ENCODE measurements around the gene THSD4. TPM values are rescaled to one million over a fixed set of nuclear protein-coding genes. Genes with fewer than 3 reads are reported as not detected.

Gene THSD4
- total RNA-seq, 4 donors from 2014 or later: 23.0 to 68.5 (median 48.6) TPM

GRCh38 chr15:71687902-71688508, 572.7 kb downstream of the THSD4 start:
- H3K9me3 ChIP-seq: no peaks in the 10 kb centered on the region
- 87 to 94% methylated on average over 2 of the region's 2 CpGs for WGBS, 2 donors
- intact Hi-C loops (cut with DNase I): no loop called here
- peaks cover 14 to 16% of the 10 kb centered on the region in 2 donors for H3K4me1 ChIP-seq
- no peak for DNase-seq
- TF ChIP-seq CTCF (IDR thresholded peaks at IDR 0.05) (no peak), POLR2A (IDR thresholded peaks at IDR 0.05) (no peak)
- H3K27ac ChIP-seq: no peak overlapping the region
- H3K4me3 ChIP-seq (replicated peaks in 1 of 3): no peak overlapping the region
- no peaks in the 10 kb centered on the region for H3K36me3 ChIP-seq
- no peaks in the 10 kb centered on the region for H3K27me3 ChIP-seq

- Histone ChIP-seq H3K27ac (no peak overlapping the region), H3K4me1 (peaks cover 14 to 16% of the 10 kb centered on the region in 2 donors), H3K4me3 (replicated peaks in 1 of 3) (no peak overlapping the region), H3K9me3 (no peaks in the 10 kb centered on the region), H3K36me3 (no peaks in the 10 kb centered on the region), H3K27me3 (no peaks in the 10 kb centered on the region)
- TF ChIP-seq POLR2A (IDR thresholded peaks at IDR 0.05) (no peak), CTCF (IDR thresholded peaks at IDR 0.05) (no peak)
- WGBS, 2 donors: 85 to 89% methylated on average over 3 of the region's 3 CpGs
- DNase-seq: no peak
- intact Hi-C loops (cut with DNase I): no loop called here
Measured at GRCh38 chr15:71688509-71689094, 573.3 kb downstream of the THSD4 start.

- Histone ChIP-seq H3K4me1 (peaks cover 14 to 16% of the 10 kb centered on the region in 2 donors), H3K27me3 (no peaks in the 10 kb centered on the region), H3K27ac (peak overlapping the region in 1 of 3 donors; percentile 18), H3K4me3 (replicated peaks in 1 of 3) (no peak overlapping the region), H3K36me3 (no peaks in the 10 kb centered on the region), H3K9me3 (no peaks in the 10 kb centered on the region)
- DNase-seq: no peak
- WGBS, 2 donors: 76 to 85% methylated on average over 3 of the region's 3 CpGs
- TF ChIP-seq POLR2A (IDR thresholded peaks at IDR 0.05) (no peak), CTCF (IDR thresholded peaks at IDR 0.05) (no peak)
- intact Hi-C loops (cut with DNase I): no loop called here
Measured at GRCh38 chr15:71691081-71691457, 575.8 kb downstream of the THSD4 start.

- H3K36me3 ChIP-seq: no peaks in the 10 kb centered on the region
- DNase-seq: peak; percentile 9 to 24
- WGBS, 2 donors: 49 to 50% methylated on average over 12 of the region's 12 CpGs
- H3K27ac ChIP-seq: peak overlapping the region in 2 of 3 donors; percentile 28 to 49
- intact Hi-C loops (cut with DNase I): no loop called here
- no peak for TF ChIP-seq POLR2A (IDR thresholded peaks at IDR 0.05)
- H3K4me1 ChIP-seq: peaks cover 14 to 16% of the 10 kb centered on the region in 2 donors
- no peaks in the 10 kb centered on the region for H3K27me3 ChIP-seq
- no peak overlapping the region for H3K4me3 ChIP-seq (replicated peaks in 1 of 3)
- H3K9me3 ChIP-seq: no peaks in the 10 kb centered on the region
Measured at GRCh38 chr15:71691458-71692417, 576.5 kb downstream of the THSD4 start.

GRCh38 chr15:71697236-71697635, 582.0 kb downstream of the THSD4 start:
- intact Hi-C loops (cut with DNase I): no loop called here
- 89 to 92% methylated on average over 6 of the region's 6 CpGs for WGBS, 2 donors
- H3K27ac ChIP-seq: no peak overlapping the region
- no peaks in the 10 kb centered on the region for H3K36me3 ChIP-seq
- no peak for TF ChIP-seq CTCF (IDR thresholded peaks at IDR 0.05)
- peaks cover 4% of the 10 kb centered on the region in 2 donors for H3K4me1 ChIP-seq
- H3K4me3 ChIP-seq (replicated peaks in 1 of 3): no peak overlapping the region
- no peak for DNase-seq
- H3K9me3 ChIP-seq: no peaks in the 10 kb centered on the region
- H3K27me3 ChIP-seq: no peaks in the 10 kb centered on the region

Data from thyroid gland (tissue), 4 donors.